Trophoblast cell (in vitro differentiated cells and primary cell): ENCODE data around the gene WEE2.
"Not testable (repeated sequence)": the region's sequence is repeated elsewhere in the genome, so short reads cannot be mapped to it uniquely, and the experiment has no call there.

Experiments used
- DNase-seq, 2 donors: peaks; one replicate each; pipeline ENCODE4 v3.0.0-alpha.2; 2016
- H2AFZ ChIP-seq: 2 replicates; pipeline ENCODE4 v1.6.1; 2013; ENCODE audit warnings: low read length, moderate library complexity, mild to moderate bottlenecking; ENCODE audit not compliant: insufficient read depth, poor library complexity
- H2AK5ac ChIP-seq: 2 replicates; pipeline ENCODE4 v1.6.1; 2013; ENCODE audit warnings: mild to moderate bottlenecking, low read length
- H2BK120ac ChIP-seq: 2 replicates; pipeline ENCODE4 v1.6.1; 2013; ENCODE audit warnings: low read length, mild to moderate bottlenecking, moderate library complexity; ENCODE audit not compliant: insufficient read depth, poor library complexity
- H2BK12ac ChIP-seq: 2 replicates; pipeline ENCODE4 v1.6.1; 2013; ENCODE audit warnings: mild to moderate bottlenecking, low read length, moderate library complexity
- H2BK5ac ChIP-seq: 2 replicates; pipeline ENCODE4 v1.6.1; 2013; ENCODE audit warnings: low read length, low read depth, moderate library complexity, mild to moderate bottlenecking; ENCODE audit not compliant: poor library complexity
- H3K14ac ChIP-seq: 2 replicates; pipeline ENCODE4 v1.6.1; 2013; ENCODE audit warnings: mild to moderate bottlenecking, low read length
- H3K18ac ChIP-seq: 2 replicates; pipeline ENCODE4 v1.6.1; 2013; ENCODE audit warnings: mild to moderate bottlenecking, low read length
- H3K23ac ChIP-seq: 2 replicates; pipeline ENCODE4 v1.6.1; 2013; ENCODE audit warnings: low read length
- H3K27ac ChIP-seq: 2 replicates; pipeline ENCODE4 v1.5.1; 2013; ENCODE audit warnings: low read depth, mild to moderate bottlenecking, inconsistent platforms, low read length, moderate library complexity
- H3K27me3 ChIP-seq: 2 replicates; pipeline ENCODE4 v1.6.1; 2013; ENCODE audit warnings: inconsistent platforms, mild to moderate bottlenecking, low read length, moderate library complexity; ENCODE audit not compliant: insufficient read depth
- H3K36me3 ChIP-seq, 2 experiments: 1 replicate in 1 of 2; 2 replicates in 1 of 2; pipeline ENCODE4 v1.6.1; 2013; ENCODE audit warnings: low read length in 2 of 2, mild to moderate bottlenecking in 2 of 2, moderate library complexity in 1 of 2; ENCODE audit not compliant: insufficient read depth in 2 of 2, control insufficient read depth in 1 of 2
- H3K4ac ChIP-seq: 2 replicates; pipeline ENCODE4 v1.6.1; 2013; ENCODE audit warnings: low read depth, mild to moderate bottlenecking, low read length, moderate library complexity
- H3K4me1 ChIP-seq, 2 experiments: 1 replicate in 1 of 2; 2 replicates in 1 of 2; pipeline ENCODE4 v1.6.1; 2013; ENCODE audit warnings: low read length in 2 of 2, mild to moderate bottlenecking in 2 of 2, moderate library complexity in 1 of 2; ENCODE audit not compliant: insufficient read depth in 2 of 2, control insufficient read depth in 1 of 2
- H3K4me2 ChIP-seq: 2 replicates; pipeline ENCODE4 v1.6.1; 2013; ENCODE audit warnings: inconsistent platforms, mild to moderate bottlenecking, low read length, moderate library complexity
- H3K4me3 ChIP-seq: 2 replicates; pipeline ENCODE4 v1.5.1; 2013; ENCODE audit warnings: mild to moderate bottlenecking, low read depth, low read length, inconsistent platforms
- H3K79me1 ChIP-seq: one replicate; pipeline ENCODE4 v1.6.1; 2013; ENCODE audit warnings: low read length
- H3K79me2 ChIP-seq: 2 replicates; pipeline ENCODE4 v1.6.1; 2013; ENCODE audit warnings: low read length, mild to moderate bottlenecking; ENCODE audit not compliant: control insufficient read depth, insufficient read depth, poor library complexity
- H3K9ac ChIP-seq: 2 replicates; pipeline ENCODE4 v1.6.1; 2013; ENCODE audit warnings: mild to moderate bottlenecking, low read length
- H3K9me3 ChIP-seq: 2 replicates; pipeline ENCODE4 v1.6.1; 2013; ENCODE audit warnings: low read depth, mild to moderate bottlenecking, control low read depth, inconsistent platforms, low read length; ENCODE audit not compliant: insufficient read depth
- H4K12ac ChIP-seq: 2 replicates; pipeline ENCODE4 v1.6.1; 2013; ENCODE audit warnings: low read depth, mild to moderate bottlenecking, low read length, moderate library complexity
- H4K8ac ChIP-seq: 2 replicates; pipeline ENCODE4 v1.6.1; 2013; ENCODE audit warnings: low read depth, mild to moderate bottlenecking, low read length, moderate library complexity
- H4K91ac ChIP-seq: one replicate; pipeline ENCODE4 v1.6.1; 2013; ENCODE audit warnings: low read depth, mild to moderate bottlenecking, low read length, moderate library complexity
- WGBS: extraction: QIAGEN DNeasy Blood & Tissue Kit; methylation state at CpG from one replicate; pipeline ENCODE4 v1.1.7; 2013; ENCODE audit warnings: missing lambda C conversion rate; ENCODE audit not compliant: insufficient read length, insufficient coverage; ENCODE audit errors: extremely low coverage; 5-methylcytosine and 5-hydroxymethylcytosine counted together

Gene WEE2

GRCh38 chr7:141742229-141742628 is 34.1 kb downstream of the WEE2 start:
- H3K9me3 ChIP-seq = no peaks in the 10 kb centered on the region
- no peak overlapping the region for H3K27ac ChIP-seq
- no peak overlapping the region for H2AFZ ChIP-seq
- H3K4me2 ChIP-seq = no peak overlapping the region
- H4K8ac ChIP-seq = no peak overlapping the region
- peaks cover 0 to 6% of the 10 kb centered on the region in 2 experiments for H3K4me1 ChIP-seq
- no CpG with 5 or more reads among the region's 1 CpG for WGBS
- peaks cover 2% of the 10 kb centered on the region for H3K79me1 ChIP-seq
- no peak overlapping the region for H3K9ac ChIP-seq
- H4K91ac ChIP-seq = no peak overlapping the region
- no peak overlapping the region for H2BK5ac ChIP-seq
- peaks cover 18 to 32% of the 10 kb centered on the region in 2 experiments for H3K36me3 ChIP-seq
- H4K12ac ChIP-seq = no peak overlapping the region
- peaks cover 5% of the 10 kb centered on the region for H3K79me2 ChIP-seq
- H3K4me3 ChIP-seq = no peak overlapping the region
- no peak overlapping the region for H3K23ac ChIP-seq
- no peak overlapping the region for H2BK12ac ChIP-seq
- no peak overlapping the region for H3K4ac ChIP-seq
- H3K18ac ChIP-seq = no peak overlapping the region
- no peak overlapping the region for H2BK120ac ChIP-seq
- H3K27me3 ChIP-seq = no peaks in the 10 kb centered on the region
- peak in 1 of 2 donors; percentile 56 for DNase-seq
- no peak overlapping the region for H2AK5ac ChIP-seq
- H3K14ac ChIP-seq = no peak overlapping the region

GRCh38 chr7:141744131-141744530 is 36.0 kb downstream of the WEE2 start:
- Histone ChIP-seq H4K12ac (no peak overlapping the region), H3K14ac (no peak overlapping the region), H3K4ac (no peak overlapping the region), H3K18ac (no peak overlapping the region), H3K27ac (no peak overlapping the region), H2BK120ac (no peak overlapping the region), H3K79me1 (no peaks in the 10 kb centered on the region), H3K27me3 (no peaks in the 10 kb centered on the region), H3K79me2 (peaks cover 2% of the 10 kb centered on the region), H2BK12ac (no peak overlapping the region), H3K9ac (no peak overlapping the region), H3K9me3 (no peaks in the 10 kb centered on the region), H4K8ac (no peak overlapping the region), H3K4me3 (no peak overlapping the region), H3K4me2 (no peak overlapping the region), H2BK5ac (no peak overlapping the region), H4K91ac (no peak overlapping the region), H3K23ac (no peak overlapping the region), H3K4me1 (peaks cover 0 to 3% of the 10 kb centered on the region in 2 experiments), H3K36me3 (peaks cover 18 to 35% of the 10 kb centered on the region in 2 experiments), H2AFZ (no peak overlapping the region), H2AK5ac (no peak overlapping the region)
- no peak for DNase-seq
- no CpG with 5 or more reads among the region's 2 CpGs for WGBS

GRCh38 chr7:141748396-141748795 is 40.2 kb downstream of the WEE2 start:
- no peak overlapping the region for H2AFZ ChIP-seq
- H3K36me3 ChIP-seq = peaks cover 22 to 39% of the 10 kb centered on the region in 2 experiments
- H3K27me3 ChIP-seq = no peaks in the 10 kb centered on the region
- no peak overlapping the region for H3K9ac ChIP-seq
- no peak overlapping the region for H3K14ac ChIP-seq
- H4K91ac ChIP-seq = no peak overlapping the region
- no peak overlapping the region for H3K4me2 ChIP-seq
- H4K12ac ChIP-seq = no peak overlapping the region
- no peak overlapping the region for H3K23ac ChIP-seq
- H3K4me3 ChIP-seq = no peak overlapping the region
- H3K27ac ChIP-seq = no peak overlapping the region
- H3K79me1 ChIP-seq = no peaks in the 10 kb centered on the region
- H3K18ac ChIP-seq = no peak overlapping the region
- H2BK120ac ChIP-seq = no peak overlapping the region
- no peak overlapping the region for H2AK5ac ChIP-seq
- H3K9me3 ChIP-seq = peaks cover 6% of the 10 kb centered on the region
- no peak overlapping the region for H4K8ac ChIP-seq
- peak in 1 of 2 donors; percentile 28 for DNase-seq
- no CpG with 5 or more reads among the region's 2 CpGs for WGBS
- H3K79me2 ChIP-seq = no peaks in the 10 kb centered on the region
- no peak overlapping the region for H2BK12ac ChIP-seq
- no peak overlapping the region for H3K4ac ChIP-seq
- no peak overlapping the region for H2BK5ac ChIP-seq
- no peaks in the 10 kb centered on the region for H3K4me1 ChIP-seq

- H3K9ac ChIP-seq, H2AK5ac ChIP-seq, H3K9me3 ChIP-seq, H3K4me1 ChIP-seq, H2BK12ac ChIP-seq, H3K18ac ChIP-seq, H4K91ac ChIP-seq, H4K8ac ChIP-seq, H3K4me3 ChIP-seq, H3K79me2 ChIP-seq, H2BK120ac ChIP-seq, H3K79me1 ChIP-seq, H3K27me3 ChIP-seq, H2AFZ ChIP-seq, DNase-seq, H3K4ac ChIP-seq, H2BK5ac ChIP-seq, H3K27ac ChIP-seq, H3K4me2 ChIP-seq, H3K23ac ChIP-seq, H3K14ac ChIP-seq, H4K12ac ChIP-seq: not testable (repeated sequence)
- no CpG with 5 or more reads among the region's 10 CpGs for WGBS
- H3K36me3 ChIP-seq = peaks cover 15 to 32% of the 10 kb centered on the region in 2 experiments
These were observed 43.8 kb downstream of the WEE2 start for GRCh38 chr7:141751904-141752303.
